ENCODE measurements around the gene ZNF100. TPM values are rescaled to one million over a fixed set of nuclear protein-coding genes. Genes with fewer than 3 reads are reported as not detected.

Gene ZNF100
- total RNA-seq, 1 experiment from 2014 or later = 0.89 TPM

Other genes with a start within 250 kb of the ZNF100 start
- gene ZNF43, start 68.6 kb upstream of the ZNF100 start, total RNA-seq (2014; rRNA removed; shearing (Covaris generic); ENCODE audit: low replicate concordance) = 0.99 and 1.0 TPM in 2 replicates
- not detected in 2 replicates for gene ZNF208, start 243.4 kb upstream of the ZNF100 start, total RNA-seq (2014; rRNA removed; shearing (Covaris generic); ENCODE audit: low replicate concordance)